CD4-positive, alpha-beta T cell treated with Interleukin-17A for 4 hours (primary cell): ENCODE data around the gene MBOAT7.

ENCODE experiments used
- DNase-seq: peaks from one replicate; pipeline ENCODE4 v3.0.0-alpha.2; 2020; ENCODE audit warnings: mixed read lengths

Gene MBOAT7

DNA sequence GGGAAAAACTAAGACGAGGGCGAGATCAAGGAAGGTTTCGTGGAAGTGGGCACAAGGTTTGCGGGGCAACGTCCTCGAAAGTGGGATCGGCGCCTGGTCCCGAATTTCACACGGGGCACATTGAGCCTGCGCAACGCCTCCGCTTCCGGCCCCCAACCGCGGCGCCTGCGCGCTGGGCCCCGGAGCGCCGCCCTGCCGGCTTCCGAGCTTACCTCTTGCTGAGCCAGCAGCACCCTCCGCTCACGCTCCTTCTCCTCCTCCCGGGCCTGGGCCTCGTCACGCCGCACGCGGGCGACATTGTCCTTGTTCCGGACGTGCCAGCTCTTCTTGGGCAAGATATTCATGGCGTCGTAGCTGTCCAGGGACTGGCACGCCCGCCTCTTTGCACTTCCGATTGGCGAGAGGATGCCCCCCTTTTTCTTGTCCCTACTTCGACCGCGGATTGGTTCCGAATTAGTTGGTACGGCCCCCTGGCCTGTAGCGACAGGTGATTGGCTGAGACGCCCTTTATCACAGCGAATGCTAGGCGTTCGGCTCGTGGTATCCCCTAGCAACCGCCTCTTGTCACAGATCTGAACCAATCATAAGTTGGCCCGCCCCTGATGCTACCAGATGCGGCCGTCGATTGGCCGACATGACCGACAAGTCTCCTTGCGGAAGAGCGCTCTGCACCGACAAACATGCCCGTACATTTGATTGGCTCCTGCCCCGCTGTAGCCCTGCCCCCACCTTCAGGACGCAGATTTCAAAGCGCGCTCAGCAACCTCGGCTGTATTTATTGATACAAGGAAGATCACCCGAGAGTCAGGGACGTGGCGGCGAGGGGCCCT, 29.8 kb downstream of the MBOAT7 start, which contains the start of gene LENG1:
Gene LENG1 (minus strand): TSS at position 370 of the 830 bp plus-strand sequence. CDS start 26 bp downstream, at position 344.
- DNase-seq: peak; percentile 98

DNA sequence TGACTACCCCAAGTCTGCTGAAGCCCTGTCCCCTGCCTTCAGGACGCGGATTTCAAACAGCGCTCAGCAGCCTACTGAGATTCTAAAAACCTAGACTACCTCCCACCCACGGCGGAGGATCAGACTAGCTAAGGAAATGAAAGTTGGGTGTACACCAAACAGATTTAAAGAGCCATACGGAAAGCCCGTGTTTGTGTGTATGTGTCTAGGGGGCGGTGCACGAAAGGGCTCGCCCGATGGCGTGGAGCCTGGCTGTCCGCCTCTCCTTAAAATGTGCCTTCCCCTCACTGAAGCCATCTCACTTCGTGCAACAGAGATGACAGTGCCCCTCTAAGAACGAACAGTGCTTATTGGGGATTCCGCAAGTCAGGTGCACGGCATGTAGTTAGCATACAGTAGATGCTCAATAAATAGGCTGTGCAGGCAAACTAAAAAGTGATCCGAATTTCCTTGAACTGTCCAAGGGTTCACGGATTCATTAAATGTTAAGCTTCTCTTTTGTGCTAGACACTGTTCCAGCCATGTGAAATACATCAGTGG, 30.5 kb downstream of the MBOAT7 start:
- DNase-seq: peak; percentile 21

GRCh38 chr19:54156953-54157352, 32.4 kb downstream of the MBOAT7 start:
- DNase-seq: no peak

- no peak for DNase-seq
Measured at GRCh38 chr19:54156490-54156889, 32.9 kb downstream of the MBOAT7 start.

DNA sequence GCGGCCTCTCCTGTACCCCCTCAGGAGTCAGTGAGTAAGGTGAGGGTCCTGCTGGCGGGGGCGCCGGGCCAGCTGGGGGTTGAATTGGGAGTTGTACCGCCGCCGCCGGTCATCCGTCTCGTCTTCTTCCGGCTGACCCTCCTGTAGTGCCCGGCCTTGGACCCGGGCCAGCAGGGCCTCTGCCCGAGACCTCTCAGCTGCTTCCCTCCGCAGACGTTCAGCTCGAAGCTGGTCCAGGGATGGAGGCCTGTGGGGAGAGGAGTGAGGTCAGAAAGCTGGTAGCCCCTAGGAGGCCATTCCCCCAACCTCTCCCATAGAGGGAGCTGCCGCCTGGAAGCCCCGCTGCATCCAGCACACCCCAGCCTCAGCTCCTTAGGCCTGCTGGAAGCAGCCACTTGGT, 33.7 kb downstream of the MBOAT7 start:
- no peak for DNase-seq

DNA sequence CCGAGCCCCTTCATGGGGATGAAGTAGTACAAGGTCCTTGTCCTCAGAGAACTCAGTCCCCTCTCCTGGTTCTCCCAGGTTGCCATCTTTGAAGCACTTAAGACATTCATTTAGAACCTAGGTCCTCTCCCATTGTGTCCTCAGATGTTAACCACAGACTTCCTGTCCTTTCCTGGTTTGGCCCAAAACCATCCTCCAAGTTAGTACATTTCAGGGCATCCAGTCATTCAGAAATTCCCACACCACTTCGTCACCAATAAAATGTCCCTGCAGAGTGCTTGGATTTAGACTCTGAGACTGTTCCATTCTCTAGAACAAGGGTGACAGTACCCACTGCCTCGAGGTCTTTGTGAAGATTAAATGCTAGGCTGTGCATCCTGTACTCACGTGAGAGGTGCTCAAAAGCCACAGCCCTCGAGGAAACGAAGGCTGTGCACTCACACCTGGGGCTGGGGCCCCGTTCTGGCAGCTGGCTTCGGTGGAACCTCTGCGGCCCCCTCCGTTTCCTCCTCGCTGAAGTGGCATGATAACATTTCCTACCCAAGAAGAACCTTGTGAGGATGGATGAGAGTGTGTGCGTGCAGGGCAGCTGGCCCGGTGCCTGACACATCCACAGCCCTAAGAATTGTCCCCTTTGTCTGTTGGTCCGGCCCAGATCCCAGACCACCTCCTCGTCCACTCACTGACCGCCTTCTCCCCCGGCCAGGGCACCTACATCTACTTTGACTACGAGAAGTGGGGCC, 34.6 kb downstream of the MBOAT7 start:
- peak; percentile 50 for DNase-seq

DNA sequence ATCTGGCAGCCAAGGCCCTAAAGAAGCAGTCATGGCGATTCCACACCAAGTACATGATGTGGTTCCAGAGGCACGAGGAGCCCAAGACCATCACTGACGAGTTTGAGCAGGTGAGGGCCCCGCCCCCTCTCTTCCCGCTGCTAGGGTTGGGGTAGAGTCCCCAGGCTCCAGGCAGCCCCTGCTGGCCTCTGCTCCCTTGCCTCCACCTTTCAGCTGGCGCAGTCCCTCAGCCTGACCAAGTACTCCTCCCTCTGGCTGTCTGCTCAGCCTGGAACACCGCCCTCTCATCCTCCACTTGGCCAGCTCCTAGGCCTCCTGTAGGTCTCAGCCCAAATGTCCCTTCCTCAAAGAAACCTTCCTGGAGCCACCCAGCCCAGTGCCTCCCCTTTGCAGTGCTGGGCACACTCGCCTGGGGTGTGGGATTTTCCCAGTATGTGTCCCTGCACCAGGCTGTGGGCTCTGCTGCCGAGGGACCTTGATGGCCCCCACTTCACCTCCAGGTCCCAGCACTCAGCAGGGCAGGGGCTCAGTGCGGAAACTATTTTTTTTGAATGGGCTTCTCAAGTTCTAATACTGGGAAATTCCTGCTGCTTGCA, 35.6 kb downstream of the MBOAT7 start:
- DNase-seq: no peak

- no peak for DNase-seq
Measured at GRCh38 chr19:54152878-54153524, 36.4 kb downstream of the MBOAT7 start.

DNA sequence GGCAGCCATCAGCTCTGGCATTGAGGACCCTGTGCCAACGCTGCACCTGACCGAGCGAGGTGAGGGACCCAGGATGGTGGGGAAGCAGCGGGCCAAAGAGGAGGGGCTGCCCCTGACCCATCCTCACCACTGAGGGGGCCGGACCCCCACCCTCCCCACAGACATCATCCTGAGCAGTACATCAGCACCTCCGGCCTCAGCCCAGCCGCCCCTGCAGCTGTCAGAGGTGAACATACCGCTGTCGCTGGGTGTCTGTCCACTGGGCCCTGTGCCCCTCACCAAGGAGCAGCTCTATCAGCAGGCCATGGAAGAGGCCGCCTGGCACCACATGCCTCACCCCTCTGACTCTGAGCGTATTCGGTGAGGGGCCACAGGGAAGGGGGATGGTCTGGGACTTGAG, 37.1 kb downstream of the MBOAT7 start:
- no peak for DNase-seq

GRCh38 chr19:54151362-54152035, 37.9 kb downstream of the MBOAT7 start:
- DNase-seq: no peak

DNA sequence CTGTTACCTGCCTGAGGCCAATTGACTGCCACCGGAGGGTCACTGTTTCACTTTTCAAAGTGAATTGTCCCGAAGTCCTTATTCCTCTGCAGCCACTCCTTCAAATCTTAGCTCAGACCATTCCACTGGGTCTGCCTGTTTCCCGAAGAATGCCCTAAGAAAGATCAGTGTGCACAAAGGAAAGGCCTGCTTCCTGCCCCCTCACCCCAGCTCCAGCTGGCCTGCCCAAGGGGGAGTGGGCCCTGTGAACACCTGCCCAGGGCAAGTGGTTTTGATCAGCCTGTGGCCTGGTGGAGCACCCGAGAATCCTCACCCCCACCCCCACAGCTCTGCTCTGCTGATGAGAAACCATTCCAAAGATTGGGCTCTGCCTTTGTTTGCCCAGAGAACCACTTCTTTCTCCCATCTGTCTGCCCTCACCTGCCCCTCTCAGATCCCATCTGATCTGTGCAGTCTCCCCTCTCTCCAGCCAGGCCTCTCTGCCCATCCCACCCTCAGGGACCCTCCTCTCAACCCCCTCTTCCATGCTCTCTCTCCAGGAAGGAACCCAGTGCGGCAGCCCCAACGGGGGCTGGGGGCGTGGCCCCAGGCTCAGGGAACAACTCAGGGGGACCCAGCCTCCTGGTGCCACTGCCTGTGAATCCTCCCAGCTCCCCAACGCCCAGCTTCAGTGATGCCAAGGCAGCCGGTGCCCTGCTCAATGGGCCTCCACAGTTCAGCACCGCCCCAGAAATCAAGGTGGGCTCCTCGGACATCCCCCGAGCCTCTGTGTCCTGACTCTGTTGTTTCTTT, 40.2 kb downstream of the MBOAT7 start:
- DNase-seq: no peak

DNA sequence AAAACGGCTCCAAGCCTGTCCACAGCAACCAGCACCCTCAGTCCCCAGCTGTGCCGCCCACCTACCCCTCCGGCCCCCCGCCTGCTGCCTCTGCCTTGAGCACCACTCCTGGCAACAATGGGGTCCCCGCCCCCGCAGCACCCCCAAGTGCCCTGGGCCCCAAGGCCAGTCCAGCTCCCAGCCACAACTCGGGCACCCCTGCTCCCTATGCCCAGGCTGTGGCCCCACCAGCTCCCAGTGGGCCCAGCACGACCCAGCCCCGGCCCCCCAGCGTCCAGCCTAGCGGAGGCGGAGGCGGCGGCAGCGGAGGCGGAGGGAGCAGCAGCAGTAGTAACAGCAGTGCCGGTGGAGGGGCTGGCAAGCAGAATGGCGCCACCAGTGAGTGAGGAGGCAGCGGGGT, 41.2 kb downstream of the MBOAT7 start:
- no peak for DNase-seq

DNA sequence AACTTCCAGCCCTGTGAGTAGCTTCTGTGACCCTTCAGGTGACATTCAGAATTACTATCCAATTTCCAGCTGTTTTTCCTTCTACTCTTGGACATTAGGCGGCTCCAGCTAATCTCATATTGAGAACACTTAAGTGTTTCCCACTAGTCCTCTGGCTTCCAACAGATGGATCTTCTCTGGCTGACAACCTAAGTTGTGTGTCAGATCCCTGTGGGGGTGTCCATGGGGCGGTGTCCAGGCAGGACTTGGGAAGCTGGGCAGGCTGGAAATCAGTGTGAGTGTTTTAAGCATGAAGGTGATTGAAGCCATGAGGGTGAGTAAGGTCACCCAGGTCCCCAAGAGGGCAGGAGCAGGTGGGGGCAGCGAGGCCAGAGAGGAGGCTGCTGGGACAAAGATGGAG, 41.7 kb downstream of the MBOAT7 start:
- DNase-seq: no peak

- DNase-seq: no peak
Measured at GRCh38 chr19:54145541-54146158, 43.7 kb downstream of the MBOAT7 start.

DNA sequence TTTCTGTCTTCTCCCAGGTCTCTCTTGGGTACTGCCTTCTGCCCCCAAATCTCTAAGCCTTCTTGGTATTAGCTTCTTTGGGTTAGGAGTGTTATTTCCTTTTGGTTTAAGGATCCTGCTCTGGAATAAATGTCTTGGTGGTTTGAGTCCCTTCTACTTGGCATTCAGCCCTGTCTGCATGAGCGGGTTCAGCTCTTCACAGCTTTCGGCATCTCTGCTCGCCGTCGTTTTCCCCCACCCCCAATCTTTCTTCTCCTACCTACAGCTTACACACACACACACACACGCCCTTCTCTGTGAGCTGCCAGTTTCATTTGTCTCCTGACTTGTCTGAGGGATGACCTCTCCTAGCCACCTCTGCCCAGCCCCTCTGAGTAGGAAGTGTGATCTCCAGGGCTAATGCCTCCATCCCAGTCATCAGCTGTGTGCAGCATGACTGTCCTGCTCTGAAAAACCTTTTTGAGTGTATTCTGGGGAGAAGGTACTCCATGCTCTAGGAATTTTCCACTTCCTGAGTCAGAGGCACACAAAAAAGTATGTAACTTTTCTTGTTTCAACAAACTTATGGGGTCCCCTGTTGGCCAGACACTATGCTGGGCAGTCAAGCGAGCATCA, 47.1 kb downstream of the MBOAT7 start:
- DNase-seq: no peak

DNA sequence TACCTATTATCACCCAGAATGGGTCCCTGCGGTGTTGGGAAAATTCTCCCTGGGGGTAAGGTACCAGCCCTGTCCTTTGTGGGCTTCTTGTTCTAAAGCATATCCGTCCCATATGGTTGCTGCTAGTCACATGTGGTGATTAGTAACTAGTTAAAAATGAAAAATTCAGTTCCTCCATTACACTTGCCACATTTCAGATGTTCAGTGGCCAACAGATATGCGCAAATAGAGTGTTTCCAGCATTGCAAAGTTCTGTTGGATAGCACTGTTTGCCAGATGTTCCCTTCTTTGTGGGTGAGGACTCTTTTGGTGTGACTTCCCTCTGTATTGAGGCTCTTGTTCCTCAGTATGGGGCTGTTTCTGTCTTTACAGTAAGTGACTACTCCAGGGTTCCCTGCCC, 48.0 kb downstream of the MBOAT7 start:
- no peak for DNase-seq

DNA sequence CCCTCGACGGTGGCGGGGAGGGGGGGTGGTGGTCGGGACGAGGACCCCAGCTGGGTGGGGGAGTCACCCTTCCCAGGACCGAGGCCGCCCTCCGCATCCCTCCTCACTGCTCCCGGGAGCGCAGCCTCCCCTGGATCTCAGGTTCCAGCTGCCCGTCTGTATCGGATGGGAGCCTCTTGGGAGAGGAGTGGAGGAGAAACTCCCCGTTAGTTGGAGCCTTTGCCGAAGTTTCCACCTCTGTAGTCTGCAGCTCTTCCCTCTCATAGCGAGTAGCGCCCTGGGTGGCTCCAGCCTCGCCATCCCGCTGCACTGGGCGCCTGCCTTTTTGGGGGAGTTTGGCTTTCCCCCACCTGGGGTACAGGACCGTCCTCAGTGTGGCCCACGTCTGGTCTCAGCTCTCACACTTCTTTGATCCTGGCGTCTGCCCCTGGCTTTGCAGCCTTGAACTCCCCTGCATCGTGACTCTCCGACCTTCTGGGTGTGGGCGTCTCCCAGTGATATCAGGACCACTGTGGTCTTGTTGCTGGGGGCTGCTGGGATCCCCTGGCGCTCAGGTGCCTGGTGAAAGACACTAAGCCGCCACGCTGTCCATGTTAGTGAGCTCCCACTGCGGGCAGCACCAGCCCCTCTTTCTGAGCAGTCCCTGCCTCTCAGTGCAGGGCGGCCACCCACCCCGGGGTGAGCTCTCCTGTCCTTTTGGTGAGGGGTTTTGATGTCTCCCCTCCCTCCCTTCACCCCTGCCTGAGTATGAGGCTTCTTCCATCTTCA, 50.7 kb downstream of the MBOAT7 start:
- DNase-seq: no peak

DNA sequence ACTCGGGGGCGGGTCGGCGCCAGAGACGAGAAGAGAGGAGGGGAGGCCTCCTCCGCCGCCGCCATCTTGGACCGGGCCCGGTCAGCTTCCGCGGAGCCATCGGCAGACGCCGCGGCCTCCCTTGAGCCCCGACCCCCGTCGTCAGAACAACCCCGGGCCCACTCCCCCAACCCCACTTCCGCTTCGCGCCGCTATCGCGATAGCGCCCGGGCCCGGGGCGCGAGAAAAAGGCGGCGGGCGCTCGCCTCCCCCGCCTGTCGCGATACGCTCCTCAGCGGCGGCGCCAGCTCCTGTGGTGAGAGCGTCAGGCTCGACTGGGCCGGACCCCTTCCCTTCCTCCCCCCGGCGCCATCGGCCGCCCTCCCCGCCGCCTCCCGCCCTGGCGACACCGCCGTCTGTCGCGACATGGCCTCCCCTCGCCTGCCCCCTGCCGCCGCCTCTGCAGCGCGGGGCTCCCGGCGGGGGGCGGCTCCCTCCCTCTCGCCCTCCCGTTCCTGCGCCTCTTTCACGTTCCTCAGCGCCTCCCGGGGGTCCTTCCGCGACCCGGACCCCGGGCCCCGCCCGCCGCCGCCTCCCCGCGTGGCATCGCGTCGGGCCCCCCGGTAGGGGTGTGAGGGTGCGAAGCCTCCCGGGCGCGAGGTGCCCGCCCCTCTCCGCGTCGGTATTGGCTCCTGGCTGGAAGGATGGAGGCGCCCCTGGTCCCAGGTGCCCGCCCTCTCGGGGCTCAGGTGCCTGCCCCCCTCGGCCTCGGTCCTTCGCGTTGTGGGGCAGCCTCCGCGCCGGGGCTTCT, 51.5 kb downstream of the MBOAT7 start, which contains the start of gene CNOT3:
Gene CNOT3 (plus strand): TSS at position 64 of the 790 bp plus-strand sequence. CDS start 5,217 bp downstream, outside the sequence.
- peak; percentile 34 for DNase-seq
